Left colon (tissue), 2 donors: ENCODE measurements around the gene VWA3A. TPM values are rescaled to one million over a fixed set of nuclear protein-coding genes. Genes with fewer than 3 reads are reported as not detected.
A peak's percentile ranks its signal among the peaks of the same experiment; 100 is the strongest.
"Not testable (repeated sequence)": the region's sequence is repeated elsewhere in the genome, so short reads cannot be mapped to it uniquely, and the experiment has no call there.

Source experiments
- ATAC-seq: fragments of 200-7000 bp; cut with Tn5 transposase; one replicate; pipeline ENCODE4 v1.9.1; 2020; ENCODE audit warnings: mild to moderate bottlenecking, moderate library complexity
- DNase-seq, 2 donors: peaks; one replicate each; pipeline ENCODE4 v3.0.0-alpha.2; 2020
- intact Hi-C, 2 donors: fragments of 100-400 bp; cut with DNase I in 1 of 2; cut with micrococcal nuclease in 1 of 2; formaldehyde crosslinking; loops; one replicate each; pipeline versions ENCODE4 v1.11.2 to v1.14.0; 2022; cut with DNase I, micrococcal nuclease
- total RNA-seq, 2 donors: library from RNA; stranded (reverse); fragmentation: NEBNext Ultra II Directional; extraction: Animal tissue kit (Norgen Biotek cat#: 25700); gene quantifications; one replicate each; pipeline ENCODE4 v1.2.1, GENCODE V29; 2021
- donor health status: DM: no; HTN: no; CAD: no.
- donor health status: DM: yes; HTN: yes; CAD: no.

VWA3A gene
- total RNA-seq, 2 donors from 2014 or later: not detected

DNA sequence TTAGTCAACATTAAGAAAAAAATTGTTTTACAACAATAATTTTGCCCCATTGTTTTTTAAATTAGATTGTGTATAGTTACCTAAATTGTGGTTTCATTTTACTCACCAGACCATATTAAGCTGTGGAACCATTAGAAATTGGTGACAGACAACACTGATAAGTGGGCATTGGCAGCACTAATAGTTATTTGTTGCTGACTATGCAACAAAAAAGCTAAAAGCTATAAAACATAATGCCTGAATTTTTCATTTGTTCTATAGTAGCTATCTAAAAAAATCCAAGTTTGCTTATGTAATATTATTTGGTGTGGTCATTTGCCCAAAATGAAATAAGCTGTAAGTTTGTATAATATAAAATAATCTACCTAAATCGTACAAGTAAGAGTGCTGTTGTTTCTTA is 13.7 kb upstream of the VWA3A start:
- no peak for ATAC-seq
- intact Hi-C loops: loop anchor here (2.0 to 10.0 kb wide), 3 partner anchors 74 to 109 kb away; partner anchors contain the start of genes PDZD9 (in 2 of the 2) and MOSMO (in 1 of the 2)
- DNase-seq: no peak

GRCh38 chr16:22081050-22081449 is 11.3 kb upstream of the VWA3A start:
- intact Hi-C loops: loop anchor here in 1 of 2 donors (10.0 kb wide), 1 partner anchor 104 kb away; no protein-coding TSS in a partner anchor
- ATAC-seq: no peak
- DNase-seq: no peak

DNA sequence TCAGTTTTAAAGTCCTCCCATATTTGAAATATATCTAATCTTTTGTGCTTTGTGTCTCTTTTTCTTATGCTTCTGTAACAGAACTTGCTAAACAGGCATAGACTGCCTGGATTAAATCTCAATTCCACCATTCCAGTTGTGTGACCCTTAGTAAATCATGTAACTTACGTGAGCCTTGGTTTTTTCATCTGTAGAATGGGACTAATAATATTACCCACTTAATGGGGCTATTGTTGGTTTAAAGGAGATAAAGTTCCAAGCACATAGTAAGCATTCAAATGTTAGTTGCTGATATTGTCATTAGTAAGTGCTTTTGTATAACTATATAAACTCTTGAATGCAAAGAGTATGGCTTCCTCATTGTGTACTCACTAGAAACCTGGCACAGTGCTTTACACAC is 5.9 kb upstream of the VWA3A start:
- DNase-seq: no peak
- intact Hi-C loops: loop anchor here in 1 of 2 donors (10.0 kb wide), 1 partner anchor 98 kb away; no protein-coding TSS in a partner anchor
- ATAC-seq: no peak

GRCh38 chr16:22088642-22089041 is 3.7 kb upstream of the VWA3A start:
- intact Hi-C loops: loop anchor here in 1 of 2 donors (10.0 kb wide), 1 partner anchor 96 kb away; no protein-coding TSS in a partner anchor
- ATAC-seq (no peak), DNase-seq (no peak)

DNA sequence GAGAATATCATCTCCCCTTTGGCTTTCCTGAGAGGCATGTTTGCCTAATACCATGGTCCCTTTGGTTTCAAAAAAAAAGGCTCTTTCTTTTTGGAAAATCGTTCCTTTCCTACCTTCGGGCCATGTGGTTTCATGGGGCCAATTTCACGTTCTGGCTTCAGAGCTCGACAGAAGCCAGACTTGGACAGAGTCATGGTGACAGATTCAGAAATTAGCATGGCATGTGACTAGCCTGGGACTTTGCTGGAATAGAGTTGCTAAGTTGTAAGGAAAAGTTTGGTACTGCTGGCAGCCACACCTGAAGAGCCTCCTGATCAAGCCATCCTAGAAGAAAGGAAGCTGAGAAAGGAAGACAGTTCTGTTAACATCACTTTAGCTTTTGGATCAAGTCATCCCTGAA is 2.4 kb upstream of the VWA3A start:
- intact Hi-C loops: loop anchor here in 1 of 2 donors (10.0 kb wide), 1 partner anchor 95 kb away; no protein-coding TSS in a partner anchor
- no peak for ATAC-seq
- DNase-seq: no peak

- ATAC-seq (no peak), DNase-seq (no peak)
- intact Hi-C loops: no loop called here
These were observed 620 bp upstream of the VWA3A start for GRCh38 chr16:22091721-22092120.

- DNase-seq (no peak), ATAC-seq (no peak)
- intact Hi-C loops: no loop called here
These were observed 990 bp downstream of the VWA3A start for GRCh38 chr16:22093331-22093730.

DNA sequence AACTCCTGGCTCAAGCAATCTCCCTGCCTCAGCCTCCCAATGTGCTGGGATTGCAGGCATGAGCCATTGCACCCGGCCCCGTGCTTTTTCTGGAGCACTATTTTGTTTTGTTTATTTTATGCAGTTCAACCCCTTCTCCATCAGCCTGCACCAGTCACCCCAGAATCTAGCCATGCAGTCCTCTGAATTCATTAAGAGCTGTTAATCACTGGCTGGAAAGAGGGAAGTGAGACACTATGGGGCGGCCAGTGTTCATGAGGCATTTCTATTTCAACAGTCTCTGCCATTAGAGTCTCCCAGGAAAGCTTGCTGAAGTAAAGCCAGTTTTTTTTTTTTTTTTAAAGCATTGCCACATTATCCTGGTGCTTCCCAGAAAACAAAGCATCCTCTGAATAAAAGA is 1.7 kb downstream of the VWA3A start:
- no peak for ATAC-seq
- no peak for DNase-seq
- intact Hi-C loops: no loop called here

- DNase-seq (no peak), ATAC-seq (peak; percentile 78)
- intact Hi-C loops: no loop called here
These were observed 6.3 kb downstream of the VWA3A start for GRCh38 chr16:22098405-22099255.

GRCh38 chr16:22099256-22099975 is 7.1 kb downstream of the VWA3A start:
- intact Hi-C loops: no loop called here
- DNase-seq (no peak), ATAC-seq (no peak)

DNA sequence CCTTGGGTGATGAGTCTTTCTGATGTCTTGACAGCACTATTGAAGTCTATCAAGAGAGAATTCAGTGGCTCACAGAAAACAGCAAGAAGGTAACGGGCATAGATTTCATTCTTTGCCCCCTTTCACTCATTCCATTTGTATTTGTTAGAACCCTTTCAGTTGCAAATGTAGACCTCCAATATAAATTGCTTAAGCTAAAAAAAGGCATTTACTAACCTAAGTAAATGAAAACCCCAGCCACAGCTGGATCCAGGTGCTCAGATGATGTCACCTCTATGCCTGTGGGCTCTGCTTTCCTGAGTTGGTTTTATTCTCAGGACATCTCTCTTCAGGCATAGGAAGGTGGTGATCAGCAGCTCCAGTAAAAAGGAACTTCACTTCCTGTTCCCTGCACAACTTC is 11.1 kb downstream of the VWA3A start:
- DNase-seq (no peak), ATAC-seq (no peak)
- intact Hi-C loops: no loop called here

DNA sequence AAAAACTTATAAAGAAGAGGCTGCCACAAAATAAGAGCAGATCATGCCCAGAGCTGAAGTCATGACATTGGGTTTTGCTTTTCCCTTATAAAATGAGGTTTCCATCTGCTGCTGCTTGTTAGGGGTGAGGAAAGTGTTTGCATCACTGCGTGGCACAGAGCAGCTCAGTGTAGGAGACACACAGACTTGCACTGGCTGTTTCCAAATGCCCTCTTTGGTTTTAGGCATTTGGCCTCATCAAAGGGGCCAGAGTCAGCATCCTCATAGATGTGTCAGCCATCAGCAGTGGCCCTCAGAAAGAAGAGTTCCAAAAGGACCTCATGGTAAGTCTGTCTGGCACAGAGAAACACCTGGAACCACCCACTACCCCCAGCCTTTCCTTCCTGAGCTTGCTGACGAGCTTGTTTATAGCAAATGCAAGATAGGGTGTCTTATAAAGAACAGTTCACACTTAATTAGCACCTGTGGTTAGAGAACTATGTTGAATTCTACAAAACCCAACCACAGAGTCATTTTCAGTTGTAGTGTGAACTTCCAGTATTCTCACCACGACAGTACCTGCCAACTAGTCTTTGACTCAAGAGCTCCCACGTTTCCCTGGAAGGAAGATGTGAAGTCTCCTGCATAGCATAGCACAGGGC is 17.0 kb downstream of the VWA3A start:
- no peak for DNase-seq
- intact Hi-C loops: no loop called here
- no peak for ATAC-seq

- intact Hi-C loops, DNase-seq: not testable (repeated sequence)
These were observed 19.3 kb downstream of the VWA3A start for GRCh38 chr16:22111629-22112028.

GRCh38 chr16:22116095-22116700 is 23.9 kb downstream of the VWA3A start:
- ATAC-seq (no peak), DNase-seq (no peak)
- intact Hi-C loops: no loop called here

More at GRCh38 chr16:22111629-22112028, 19.3 kb downstream of the VWA3A start:
- not testable (repeated sequence) for ATAC-seq

- no peak for DNase-seq
- no peak for ATAC-seq
- intact Hi-C loops: no loop called here
These were observed 25.3 kb downstream of the VWA3A start for GRCh38 chr16:22117609-22118008.

DNA sequence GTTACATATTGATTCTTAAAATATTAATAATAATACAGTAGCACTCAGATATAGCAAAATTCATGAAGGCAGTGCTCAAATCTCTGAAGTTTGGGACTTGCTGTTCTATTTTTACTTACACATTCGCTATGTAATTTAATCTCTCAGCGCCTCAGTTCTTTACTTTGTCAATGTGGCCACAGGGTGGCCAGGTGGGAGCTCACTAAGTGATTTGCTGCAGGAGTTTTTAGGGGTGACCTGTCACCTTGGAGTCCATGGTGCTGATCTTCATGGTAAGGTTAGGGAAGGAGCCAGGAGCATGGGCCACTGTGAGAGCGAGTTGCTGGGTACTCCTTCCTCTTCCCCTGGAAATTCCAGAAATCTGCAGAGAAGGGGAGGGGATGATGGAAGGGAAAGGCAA is 28.1 kb downstream of the VWA3A start:
- DNase-seq (no peak), ATAC-seq (no peak)
- intact Hi-C loops: no loop called here

DNA sequence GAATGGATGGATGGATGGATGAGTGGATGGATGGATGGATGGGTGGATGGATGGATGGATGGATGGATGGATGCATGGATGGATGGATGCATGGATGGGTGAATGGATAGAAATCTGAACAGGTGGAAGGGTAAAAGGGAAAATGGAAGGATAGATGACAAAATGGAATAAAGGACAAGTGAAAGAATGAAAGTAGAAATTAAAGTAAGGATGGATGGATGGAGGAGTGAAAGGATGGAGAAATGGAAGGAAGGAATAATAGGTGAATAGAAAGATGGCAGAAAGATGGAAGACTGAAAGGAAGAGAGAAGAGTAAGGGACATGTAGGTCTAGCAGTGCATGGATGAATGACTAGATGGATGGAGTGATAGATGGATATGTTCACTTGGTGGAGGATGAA is 29.9 kb downstream of the VWA3A start:
- DNase-seq (no peak), ATAC-seq (no peak)
- intact Hi-C loops: no loop called here

- ATAC-seq: no peak
- DNase-seq: no peak
- intact Hi-C loops: no loop called here
These were observed 30.8 kb downstream of the VWA3A start for GRCh38 chr16:22123146-22123545.
